HepG2 (cell line): ENCODE measurements around the gene PCIF1. TPM values are rescaled to one million over a fixed set of nuclear protein-coding genes. Genes with fewer than 3 reads are reported as not detected.
A peak's percentile ranks its signal among the peaks of the same experiment; 100 is the strongest.

Source experiments
- HNF4A ChIP-seq: sonication (generic); formaldehyde crosslinking; IDR thresholded peaks from 2 replicates; pipeline ENCODE4 v1.4.0; 2020; ENCODE audit warnings: missing genetic modification reagents
- HNRNPLL ChIP-seq: fragments of 200-400 bp; formaldehyde crosslinking; IDR thresholded peaks from 2 replicates; pipeline ENCODE4 v1.6.1; 2017; ENCODE audit warnings: mild to moderate bottlenecking, low read depth, low read length; ENCODE audit not compliant: poor library complexity, severe bottlenecking
- HOXD1 ChIP-seq: sonication (generic); formaldehyde crosslinking; IDR thresholded peaks from 2 replicates; pipeline ENCODE4 v1.5.0; 2020; ENCODE audit warnings: missing genetic modification reagents
- NFRKB ChIP-seq: fragments of 450-650 bp; IDR thresholded peaks from 2 replicates; pipeline ENCODE4 v1.6.1; 2017
- SIN3A ChIP-seq: IDR thresholded peaks from 2 replicates; pipeline ENCODE4 v1.6.1; 2011; ENCODE audit warnings: low read depth, mild to moderate bottlenecking, control low read depth, low read length, borderline replicate concordance
- SIX1 ChIP-seq: sonication (generic); formaldehyde crosslinking; IDR thresholded peaks from 2 replicates; pipeline ENCODE4 v1.4.0; 2020; ENCODE audit warnings: missing genetic modification reagents, borderline replicate concordance
- SNRNP70 ChIP-seq: fragments of 200-400 bp; formaldehyde crosslinking; IDR thresholded peaks from 2 replicates; pipeline ENCODE4 v1.6.1; 2017; ENCODE audit warnings: mild to moderate bottlenecking, low read depth, low read length, moderate library complexity
- TCF12 ChIP-seq, 2 experiments: fragments of 450-650 bp in 1 of 2; sonication (generic) in 1 of 2; formaldehyde crosslinking in 1 of 2; IDR thresholded peaks; 2 replicates each; pipeline versions ENCODE4 v1.6.1 to v1.8.0; 2017 to 2022; ENCODE audit warnings: antibody characterized with exemption in 1 of 2, mild to moderate bottlenecking in 1 of 2, missing genetic modification reagents in 1 of 2, moderate library complexity in 1 of 2
- ZFP1 ChIP-seq: IDR thresholded peaks from 2 replicates; pipeline ENCODE4 v1.6.1; 2016
- ZNF251 ChIP-seq: sonication (generic); formaldehyde crosslinking; IDR thresholded peaks from 2 replicates; pipeline ENCODE4 v1.9.0; 2021; ENCODE audit warnings: mild to moderate bottlenecking, missing genetic modification reagents
- ZNF292 ChIP-seq: sonication (generic); formaldehyde crosslinking; IDR thresholded peaks from 2 replicates; pipeline ENCODE4 v1.8.1; 2022; ENCODE audit warnings: mild to moderate bottlenecking, low read depth, missing genetic modification reagents, borderline replicate concordance
- ZNF33B ChIP-seq: sonication (generic); formaldehyde crosslinking; IDR thresholded peaks from 2 replicates; pipeline ENCODE4 v1.5.1; 2020; ENCODE audit warnings: mild to moderate bottlenecking, missing genetic modification reagents
- ZNF367 ChIP-seq: sonication (generic); formaldehyde crosslinking; IDR thresholded peaks from 2 replicates; pipeline ENCODE4 v1.4.0; 2020; ENCODE audit warnings: missing genetic modification reagents, borderline replicate concordance
- ZNF549 ChIP-seq: sonication (generic); formaldehyde crosslinking; IDR thresholded peaks from 2 replicates; pipeline ENCODE4 v1.5.0; 2020; ENCODE audit warnings: missing genetic modification reagents
- ZNF557 ChIP-seq: sonication (generic); formaldehyde crosslinking; IDR thresholded peaks from 2 replicates; pipeline ENCODE4 v1.4.0; 2020; ENCODE audit warnings: missing genetic modification reagents
- ZNF569 ChIP-seq: sonication (generic); formaldehyde crosslinking; IDR thresholded peaks from 2 replicates; pipeline ENCODE4 v1.5.0; 2020; ENCODE audit warnings: mild to moderate bottlenecking, missing genetic modification reagents, moderate library complexity, borderline replicate concordance
- polyA plus RNA-seq, 8 experiments: library from polyadenylated mRNA; depleted of rRNA in 3 of 8; stranded (reverse) in 7 of 8; unstranded in 1 of 8; fragments of >200 nt; fragmentation: Illumina TruSeq in 4 of 8; extraction: Trizol in 4 of 8; gene quantifications; 2 replicates each; pipeline versions ENCODE4 v1.2.1 to v1.2.3, GENCODE V29; 2011 to 2016; ENCODE audit warnings: low read depth in 4 of 8, missing spikeins in 1 of 8, mixed read lengths in 1 of 8; ENCODE audit not compliant: insufficient read depth in 1 of 8
- total RNA-seq, 5 experiments: library from RNA; depleted of rRNA; stranded (reverse); fragments of >200 nt; fragmentation: Illumina TruSeq; extraction: Trizol; gene quantifications; 2 replicates each; pipeline ENCODE4 v1.2.3, GENCODE V29; 2016; ENCODE audit warnings: low read depth in 1 of 5
- TF ChIP-seq, protein P1 (sequence below): sonication (generic); formaldehyde crosslinking; IDR thresholded peaks from 2 replicates; pipeline ENCODE4 v1.4.0; 2020; ENCODE audit warnings: missing genetic modification reagents
- TF ChIP-seq, protein P2 (sequence below): sonication (generic); formaldehyde crosslinking; IDR thresholded peaks from 2 replicates; pipeline ENCODE4 v1.5.1; 2020; ENCODE audit warnings: missing genetic modification reagents, mild to moderate bottlenecking, borderline replicate concordance
- TF ChIP-seq, protein P3 (sequence below): sonication (generic); formaldehyde crosslinking; IDR thresholded peaks from 2 replicates; pipeline ENCODE4 v1.4.0; 2020; ENCODE audit warnings: mild to moderate bottlenecking, missing genetic modification reagents
- TF ChIP-seq, protein P4 (sequence below): sonication (generic); formaldehyde crosslinking; IDR thresholded peaks from 2 replicates; pipeline ENCODE4 v1.4.0; 2020; ENCODE audit warnings: missing genetic modification reagents, borderline replicate concordance
- TF ChIP-seq, protein P5 (sequence below): sonication (generic); formaldehyde crosslinking; IDR thresholded peaks from 2 replicates; pipeline ENCODE4 v1.4.0; 2020; ENCODE audit warnings: mild to moderate bottlenecking, missing genetic modification reagents

Gene PCIF1
- total and polyA plus RNA-seq, 2 of the 13 experiments (the other 11 are each of a cell fraction or from before 2014, with no cell fraction given): 20.9 to 24.4 TPM

DNA sequence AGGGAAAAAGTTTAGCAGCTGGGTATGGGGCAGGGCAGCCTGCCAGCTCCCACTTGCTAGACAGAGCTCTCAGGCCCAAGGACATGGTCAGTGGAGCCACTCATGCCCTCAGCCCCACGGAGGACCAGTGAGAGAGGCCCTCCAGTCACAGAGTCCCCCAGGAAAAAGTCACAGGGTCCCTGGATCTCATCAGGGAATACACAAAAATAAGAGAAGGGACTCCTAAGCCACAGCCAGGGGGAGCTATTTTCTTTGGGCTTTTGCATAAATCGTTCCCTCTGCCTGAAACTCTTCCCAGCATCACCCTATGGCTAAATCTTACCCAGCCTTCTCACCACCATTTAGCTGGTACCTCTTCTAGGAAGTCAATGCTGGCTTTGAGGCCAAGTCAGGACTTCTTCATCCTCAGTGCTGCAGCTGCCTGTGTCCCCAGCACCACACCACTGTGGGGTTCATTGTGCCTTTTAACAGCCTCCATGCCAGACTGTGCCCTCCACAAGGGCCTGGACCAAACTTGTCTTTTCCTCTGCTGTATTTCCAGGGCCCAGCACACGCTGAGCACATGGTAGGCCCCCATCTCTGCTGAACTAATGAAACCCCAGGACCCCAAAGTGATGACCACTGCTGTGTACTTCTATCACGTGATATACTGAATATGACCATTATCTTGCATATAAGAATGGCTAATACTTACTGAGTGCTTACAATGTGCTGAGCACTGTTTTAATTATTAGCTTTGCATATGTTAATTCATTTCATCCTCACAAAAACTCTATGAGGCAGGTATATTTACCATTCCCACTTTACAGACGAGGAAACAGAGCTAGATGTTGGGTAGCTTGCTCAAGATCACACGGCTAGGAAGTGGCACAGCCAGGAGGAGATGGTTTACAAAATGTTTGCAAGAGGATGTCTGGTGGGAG is 35.5 kb downstream of the PCIF1 start (continued):
- TF ChIP-seq SNRNP70 (no peak), HNRNPLL (no peak), HNF4A (CRISPR knock-in tag) (no peak; the same call in 1 of the 2 replicates), SIX1 (CRISPR knock-in tag) (no peak), ZNF557 (CRISPR knock-in tag) (no peak), ZFP1 (0 out of 2 replicates have a peak, but pooled peaks have one; percentile 36), ZNF367 (CRISPR knock-in tag) (no peak), ZNF549 (no peak), ZNF292 (no peak), NFRKB (no peak), SIN3A (no peak), ZNF33B (no peak), ZNF251 (no peak), ZNF569 (CRISPR knock-in tag) (no peak), TCF12 (IDR thresholded peaks at IDR 0.05) (no peak), TCF12 (CRISPR knock-in tag; IDR thresholded peaks at IDR 0.05) (no peak), HOXD1 (CRISPR knock-in tag) (no peak)
- TF ChIP-seq, protein P1, sequence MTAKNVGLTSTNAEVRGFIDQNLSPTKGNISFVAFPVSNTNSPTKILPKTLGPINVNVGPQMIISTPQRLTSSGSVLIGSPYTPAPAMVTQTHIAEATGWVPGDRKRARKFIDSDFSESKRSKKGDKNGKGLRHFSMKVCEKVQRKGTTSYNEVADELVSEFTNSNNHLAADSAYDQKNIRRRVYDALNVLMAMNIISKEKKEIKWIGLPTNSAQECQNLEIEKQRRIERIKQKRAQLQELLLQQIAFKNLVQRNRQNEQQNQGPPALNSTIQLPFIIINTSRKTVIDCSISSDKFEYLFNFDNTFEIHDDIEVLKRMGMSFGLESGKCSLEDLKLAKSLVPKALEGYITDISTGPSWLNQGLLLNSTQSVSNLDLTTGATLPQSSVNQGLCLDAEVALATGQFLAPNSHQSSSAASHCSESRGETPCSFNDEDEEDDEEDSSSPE (CRISPR knock-in tag): no peak
- TF ChIP-seq, protein P2, sequence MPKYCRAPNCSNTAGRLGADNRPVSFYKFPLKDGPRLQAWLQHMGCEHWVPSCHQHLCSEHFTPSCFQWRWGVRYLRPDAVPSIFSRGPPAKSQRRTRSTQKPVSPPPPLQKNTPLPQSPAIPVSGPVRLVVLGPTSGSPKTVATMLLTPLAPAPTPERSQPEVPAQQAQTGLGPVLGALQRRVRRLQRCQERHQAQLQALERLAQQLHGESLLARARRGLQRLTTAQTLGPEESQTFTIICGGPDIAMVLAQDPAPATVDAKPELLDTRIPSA (CRISPR knock-in tag): no peak
- TF ChIP-seq, protein P3, sequence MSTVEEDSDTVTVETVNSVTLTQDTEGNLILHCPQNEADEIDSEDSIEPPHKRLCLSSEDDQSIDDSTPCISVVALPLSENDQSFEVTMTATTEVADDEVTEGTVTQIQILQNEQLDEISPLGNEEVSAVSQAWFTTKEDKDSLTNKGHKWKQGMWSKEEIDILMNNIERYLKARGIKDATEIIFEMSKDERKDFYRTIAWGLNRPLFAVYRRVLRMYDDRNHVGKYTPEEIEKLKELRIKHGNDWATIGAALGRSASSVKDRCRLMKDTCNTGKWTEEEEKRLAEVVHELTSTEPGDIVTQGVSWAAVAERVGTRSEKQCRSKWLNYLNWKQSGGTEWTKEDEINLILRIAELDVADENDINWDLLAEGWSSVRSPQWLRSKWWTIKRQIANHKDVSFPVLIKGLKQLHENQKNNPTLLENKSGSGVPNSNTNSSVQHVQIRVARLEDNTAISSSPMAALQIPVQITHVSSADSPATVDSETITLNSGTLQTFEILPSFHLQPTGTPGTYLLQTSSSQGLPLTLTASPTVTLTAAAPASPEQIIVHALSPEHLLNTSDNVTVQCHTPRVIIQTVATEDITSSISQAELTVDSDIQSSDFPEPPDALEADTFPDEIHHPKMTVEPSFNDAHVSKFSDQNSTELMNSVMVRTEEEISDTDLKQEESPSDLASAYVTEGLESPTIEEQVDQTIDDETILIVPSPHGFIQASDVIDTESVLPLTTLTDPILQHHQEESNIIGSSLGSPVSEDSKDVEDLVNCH (CRISPR knock-in tag): no peak
- TF ChIP-seq, protein P4, sequence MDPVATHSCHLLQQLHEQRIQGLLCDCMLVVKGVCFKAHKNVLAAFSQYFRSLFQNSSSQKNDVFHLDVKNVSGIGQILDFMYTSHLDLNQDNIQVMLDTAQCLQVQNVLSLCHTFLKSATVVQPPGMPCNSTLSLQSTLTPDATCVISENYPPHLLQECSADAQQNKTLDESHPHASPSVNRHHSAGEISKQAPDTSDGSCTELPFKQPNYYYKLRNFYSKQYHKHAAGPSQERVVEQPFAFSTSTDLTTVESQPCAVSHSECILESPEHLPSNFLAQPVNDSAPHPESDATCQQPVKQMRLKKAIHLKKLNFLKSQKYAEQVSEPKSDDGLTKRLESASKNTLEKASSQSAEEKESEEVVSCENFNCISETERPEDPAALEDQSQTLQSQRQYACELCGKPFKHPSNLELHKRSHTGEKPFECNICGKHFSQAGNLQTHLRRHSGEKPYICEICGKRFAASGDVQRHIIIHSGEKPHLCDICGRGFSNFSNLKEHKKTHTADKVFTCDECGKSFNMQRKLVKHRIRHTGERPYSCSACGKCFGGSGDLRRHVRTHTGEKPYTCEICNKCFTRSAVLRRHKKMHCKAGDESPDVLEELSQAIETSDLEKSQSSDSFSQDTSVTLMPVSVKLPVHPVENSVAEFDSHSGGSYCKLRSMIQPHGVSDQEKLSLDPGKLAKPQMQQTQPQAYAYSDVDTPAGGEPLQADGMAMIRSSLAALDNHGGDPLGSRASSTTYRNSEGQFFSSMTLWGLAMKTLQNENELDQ: no peak
- TF ChIP-seq, protein P5, sequence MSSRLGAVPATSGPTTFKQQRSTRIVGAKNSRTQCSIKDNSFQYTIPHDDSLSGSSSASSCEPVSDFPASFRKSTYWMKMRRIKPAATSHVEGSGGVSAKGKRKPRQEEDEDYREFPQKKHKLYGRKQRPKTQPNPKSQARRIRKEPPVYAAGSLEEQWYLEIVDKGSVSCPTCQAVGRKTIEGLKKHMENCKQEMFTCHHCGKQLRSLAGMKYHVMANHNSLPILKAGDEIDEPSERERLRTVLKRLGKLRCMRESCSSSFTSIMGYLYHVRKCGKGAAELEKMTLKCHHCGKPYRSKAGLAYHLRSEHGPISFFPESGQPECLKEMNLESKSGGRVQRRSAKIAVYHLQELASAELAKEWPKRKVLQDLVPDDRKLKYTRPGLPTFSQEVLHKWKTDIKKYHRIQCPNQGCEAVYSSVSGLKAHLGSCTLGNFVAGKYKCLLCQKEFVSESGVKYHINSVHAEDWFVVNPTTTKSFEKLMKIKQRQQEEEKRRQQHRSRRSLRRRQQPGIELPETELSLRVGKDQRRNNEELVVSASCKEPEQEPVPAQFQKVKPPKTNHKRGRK: no peak
